ENCODE measurements around the gene PROX1. TPM values are rescaled to one million over a fixed set of nuclear protein-coding genes. Genes with fewer than 3 reads are reported as not detected.

The PROX1 gene
- total RNA-seq, 1 experiment from 2014 or later = 0.40 TPM

DNA sequence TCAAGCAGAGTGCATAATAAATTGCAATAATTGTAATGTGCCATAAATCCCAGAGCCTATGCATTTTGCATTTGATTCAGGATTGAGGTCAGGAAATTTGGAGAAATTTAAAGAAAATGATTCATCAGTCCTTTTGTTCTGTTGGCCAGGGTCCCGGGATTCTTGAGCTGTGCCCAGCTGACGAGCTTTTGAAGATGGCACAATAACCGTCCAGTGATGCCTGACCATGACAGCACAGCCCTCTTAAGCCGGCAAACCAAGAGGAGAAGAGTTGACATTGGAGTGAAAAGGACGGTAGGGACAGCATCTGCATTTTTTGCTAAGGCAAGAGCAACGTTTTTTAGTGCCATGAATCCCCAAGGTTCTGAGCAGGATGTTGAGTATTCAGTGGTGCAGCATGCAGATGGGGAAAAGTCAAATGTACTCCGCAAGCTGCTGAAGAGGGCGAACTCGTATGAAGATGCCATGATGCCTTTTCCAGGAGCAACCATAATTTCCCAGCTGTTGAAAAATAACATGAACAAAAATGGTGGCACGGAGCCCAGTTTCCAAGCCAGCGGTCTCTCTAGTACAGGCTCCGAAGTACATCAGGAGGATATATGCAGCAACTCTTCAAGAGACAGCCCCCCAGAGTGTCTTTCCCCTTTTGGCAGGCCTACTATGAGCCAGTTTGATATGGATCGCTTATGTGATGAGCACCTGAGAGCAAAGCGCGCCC lies 8.7 kb downstream of the PROX1 start:
- Mint-ChIP-seq H3K4me1 (ENCODE audit: low read depth, unreplicated experiment) (no peaks in the 10 kb centered on the region), H3K27ac (ENCODE audit: unreplicated experiment) (no peak overlapping the region), H3K36me3 (ENCODE audit: insufficient read depth, unreplicated experiment) (no peaks in the 10 kb centered on the region), H3K27me3 (ENCODE audit: unreplicated experiment) (peaks cover 59% of the 10 kb centered on the region), H3K4me3 (ENCODE audit: low read depth, unreplicated experiment) (no peak overlapping the region), H3K9me3 (ENCODE audit: low read depth, unreplicated experiment) (no peaks in the 10 kb centered on the region)
- intact Hi-C loops (cut with micrococcal nuclease; ENCODE audit: unreplicated experiment) = loop anchor here (10.0 kb wide), 1 partner anchor 872 kb away; no protein-coding TSS in a partner anchor
- CTCF ChIA-PET = interaction anchor here (0.5 kb wide), 1 partner anchor 353 kb away, joined by 4 read pairs; no protein-coding TSS in a partner anchor
- TF ChIP-seq, protein P1, sequence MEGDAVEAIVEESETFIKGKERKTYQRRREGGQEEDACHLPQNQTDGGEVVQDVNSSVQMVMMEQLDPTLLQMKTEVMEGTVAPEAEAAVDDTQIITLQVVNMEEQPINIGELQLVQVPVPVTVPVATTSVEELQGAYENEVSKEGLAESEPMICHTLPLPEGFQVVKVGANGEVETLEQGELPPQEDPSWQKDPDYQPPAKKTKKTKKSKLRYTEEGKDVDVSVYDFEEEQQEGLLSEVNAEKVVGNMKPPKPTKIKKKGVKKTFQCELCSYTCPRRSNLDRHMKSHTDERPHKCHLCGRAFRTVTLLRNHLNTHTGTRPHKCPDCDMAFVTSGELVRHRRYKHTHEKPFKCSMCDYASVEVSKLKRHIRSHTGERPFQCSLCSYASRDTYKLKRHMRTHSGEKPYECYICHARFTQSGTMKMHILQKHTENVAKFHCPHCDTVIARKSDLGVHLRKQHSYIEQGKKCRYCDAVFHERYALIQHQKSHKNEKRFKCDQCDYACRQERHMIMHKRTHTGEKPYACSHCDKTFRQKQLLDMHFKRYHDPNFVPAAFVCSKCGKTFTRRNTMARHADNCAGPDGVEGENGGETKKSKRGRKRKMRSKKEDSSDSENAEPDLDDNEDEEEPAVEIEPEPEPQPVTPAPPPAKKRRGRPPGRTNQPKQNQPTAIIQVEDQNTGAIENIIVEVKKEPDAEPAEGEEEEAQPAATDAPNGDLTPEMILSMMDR (IDR thresholded peaks at IDR 0.05; ENCODE audit: unreplicated experiment) = no peak
- DNase-seq = no peak
- no TSS peak for BruUV-seq (replicated peaks)

DNA sequence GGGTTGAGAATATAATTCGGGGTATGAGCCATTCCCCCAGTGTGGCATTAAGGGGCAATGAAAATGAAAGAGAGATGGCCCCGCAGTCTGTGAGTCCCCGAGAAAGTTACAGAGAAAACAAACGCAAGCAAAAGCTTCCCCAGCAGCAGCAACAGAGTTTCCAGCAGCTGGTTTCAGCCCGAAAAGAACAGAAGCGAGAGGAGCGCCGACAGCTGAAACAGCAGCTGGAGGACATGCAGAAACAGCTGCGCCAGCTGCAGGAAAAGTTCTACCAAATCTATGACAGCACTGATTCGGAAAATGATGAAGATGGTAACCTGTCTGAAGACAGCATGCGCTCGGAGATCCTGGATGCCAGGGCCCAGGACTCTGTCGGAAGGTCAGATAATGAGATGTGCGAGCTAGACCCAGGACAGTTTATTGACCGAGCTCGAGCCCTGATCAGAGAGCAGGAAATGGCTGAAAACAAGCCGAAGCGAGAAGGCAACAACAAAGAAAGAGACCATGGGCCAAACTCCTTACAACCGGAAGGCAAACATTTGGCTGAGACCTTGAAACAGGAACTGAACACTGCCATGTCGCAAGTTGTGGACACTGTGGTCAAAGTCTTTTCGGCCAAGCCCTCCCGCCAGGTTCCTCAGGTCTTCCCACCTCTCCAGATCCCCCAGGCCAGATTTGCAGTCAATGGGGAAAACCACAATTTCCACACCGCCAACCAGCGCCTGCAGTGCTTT lies 9.4 kb downstream of the PROX1 start:
- TF ChIP-seq, protein P1 (IDR thresholded peaks at IDR 0.05; ENCODE audit: unreplicated experiment) = no peak
- CTCF ChIA-PET = interaction anchor here (0.5 kb wide), 1 partner anchor 352 kb away, joined by 4 read pairs; no protein-coding TSS in a partner anchor
- no TSS peak for BruUV-seq (replicated peaks)
- no peak overlapping the region for H3K4me3 Mint-ChIP-seq (ENCODE audit: low read depth, unreplicated experiment)
- no peaks in the 10 kb centered on the region for H3K36me3 Mint-ChIP-seq (ENCODE audit: insufficient read depth, unreplicated experiment)
- peaks cover 59% of the 10 kb centered on the region for H3K27me3 Mint-ChIP-seq (ENCODE audit: unreplicated experiment)
- no peak overlapping the region for H3K27ac Mint-ChIP-seq (ENCODE audit: unreplicated experiment)
- no peak for DNase-seq
- intact Hi-C loops (cut with micrococcal nuclease; ENCODE audit: unreplicated experiment) = loop anchor here (10.0 kb wide), 1 partner anchor 872 kb away; no protein-coding TSS in a partner anchor
- no peaks in the 10 kb centered on the region for H3K4me1 Mint-ChIP-seq (ENCODE audit: low read depth, unreplicated experiment)
- no peaks in the 10 kb centered on the region for H3K9me3 Mint-ChIP-seq (ENCODE audit: low read depth, unreplicated experiment)

DNA sequence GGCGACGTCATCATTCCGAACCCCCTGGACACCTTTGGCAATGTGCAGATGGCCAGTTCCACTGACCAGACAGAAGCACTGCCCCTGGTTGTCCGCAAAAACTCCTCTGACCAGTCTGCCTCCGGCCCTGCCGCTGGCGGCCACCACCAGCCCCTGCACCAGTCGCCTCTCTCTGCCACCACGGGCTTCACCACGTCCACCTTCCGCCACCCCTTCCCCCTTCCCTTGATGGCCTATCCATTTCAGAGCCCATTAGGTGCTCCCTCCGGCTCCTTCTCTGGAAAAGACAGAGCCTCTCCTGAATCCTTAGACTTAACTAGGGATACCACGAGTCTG lies 10.0 kb downstream of the PROX1 start:
- DNase-seq = no peak
- Mint-ChIP-seq H3K9me3 (ENCODE audit: low read depth, unreplicated experiment) (no peaks in the 10 kb centered on the region), H3K36me3 (ENCODE audit: insufficient read depth, unreplicated experiment) (no peaks in the 10 kb centered on the region), H3K27ac (ENCODE audit: unreplicated experiment) (no peak overlapping the region), H3K4me3 (ENCODE audit: low read depth, unreplicated experiment) (no peak overlapping the region), H3K27me3 (ENCODE audit: unreplicated experiment) (peaks cover 59% of the 10 kb centered on the region), H3K4me1 (ENCODE audit: low read depth, unreplicated experiment) (no peaks in the 10 kb centered on the region)
- CTCF ChIA-PET = no interaction called here
- TF ChIP-seq, protein P1 (IDR thresholded peaks at IDR 0.05; ENCODE audit: unreplicated experiment) = no peak
- intact Hi-C loops (cut with micrococcal nuclease; ENCODE audit: unreplicated experiment) = loop anchor here (10.0 kb wide), 1 partner anchor 873 kb away; no protein-coding TSS in a partner anchor
- BruUV-seq (replicated peaks) = no TSS peak

DNA sequence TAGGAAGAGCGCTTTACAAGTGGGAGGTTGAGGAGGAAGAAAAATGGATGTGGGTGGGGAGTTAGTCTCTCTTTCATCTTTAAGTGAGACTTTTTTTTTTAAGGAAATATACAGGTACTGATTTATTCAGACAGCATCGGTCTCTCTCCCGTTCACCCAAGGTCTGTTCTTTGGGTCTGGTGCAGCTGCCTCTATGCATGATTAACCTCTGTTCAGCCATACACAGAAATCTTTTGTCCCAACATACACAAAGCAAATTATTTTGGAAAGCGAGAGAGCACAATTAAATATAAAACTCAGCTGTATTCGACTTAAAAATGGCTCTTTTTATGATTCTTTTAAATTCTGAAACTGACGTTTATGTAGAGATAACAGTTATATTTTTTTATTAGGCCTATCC lies 11.0 kb downstream of the PROX1 start:
- no peak overlapping the region for H3K4me3 Mint-ChIP-seq (ENCODE audit: low read depth, unreplicated experiment)

More for the DNA sequence above, 11.0 kb downstream of the PROX1 start:
- Mint-ChIP-seq H3K27ac (ENCODE audit: unreplicated experiment) (no peak overlapping the region), H3K9me3 (ENCODE audit: low read depth, unreplicated experiment) (no peaks in the 10 kb centered on the region), H3K4me1 (ENCODE audit: low read depth, unreplicated experiment) (no peaks in the 10 kb centered on the region), H3K36me3 (ENCODE audit: insufficient read depth, unreplicated experiment) (no peaks in the 10 kb centered on the region), H3K27me3 (ENCODE audit: unreplicated experiment) (peaks cover 55% of the 10 kb centered on the region)
- TF ChIP-seq, protein P1 (IDR thresholded peaks at IDR 0.05; ENCODE audit: unreplicated experiment) = no peak
- DNase-seq = no peak
- intact Hi-C loops (cut with micrococcal nuclease; ENCODE audit: unreplicated experiment) = loop anchor here (10.0 kb wide), 1 partner anchor 874 kb away; no protein-coding TSS in a partner anchor
- no TSS peak for BruUV-seq (replicated peaks)
- CTCF ChIA-PET = no interaction called here
